Smooth muscle cell (in vitro differentiated cells): Measurements from ENCODE around the gene AIF1L. TPM values are rescaled to one million over a fixed set of nuclear protein-coding genes. Genes with fewer than 3 reads are reported as not detected.

ENCODE experiments used
- DNase-seq: peaks from one replicate; lab custom pipeline; 2025; ENCODE audit not compliant: unreplicated experiment; lab: John Stamatoyannopoulos, UW
- H2AFZ ChIP-seq: fragments of 200-600 bp; sonication (generic); 2 replicates; pipeline ENCODE4 v1.6.0; 2016; ENCODE audit warnings: antibody characterized with exemption, low read depth, mild to moderate bottlenecking
- H3F3A ChIP-seq: fragments of 200-600 bp; sonication (generic); 2 replicates; pipeline ENCODE4 v1.6.0; 2017; ENCODE audit warnings: antibody characterized with exemption, low read depth
- H3K27ac ChIP-seq: fragments of 200-600 bp; sonication (generic); 2 replicates; pipeline ENCODE4 v1.5.1; 2016; ENCODE audit warnings: low read depth, mild to moderate bottlenecking
- H3K27me3 ChIP-seq: fragments of 200-600 bp; sonication (generic); 2 replicates; pipeline ENCODE4 v1.6.1; 2016; ENCODE audit warnings: low read depth, mild to moderate bottlenecking
- H3K36me3 ChIP-seq: fragments of 200-600 bp; sonication (generic); 2 replicates; pipeline ENCODE4 v1.5.1; 2016; ENCODE audit warnings: low read depth
- H3K4me1 ChIP-seq: fragments of 200-600 bp; sonication (generic); 2 replicates; pipeline ENCODE4 v1.5.1; 2016; ENCODE audit warnings: low read depth
- H3K4me2 ChIP-seq: fragments of 200-600 bp; sonication (generic); 2 replicates; pipeline ENCODE4 v1.6.0; 2016; ENCODE audit warnings: mild to moderate bottlenecking
- H3K4me3 ChIP-seq: fragments of 200-600 bp; sonication (generic); 2 replicates; pipeline ENCODE4 v1.5.1; 2016; ENCODE audit warnings: mild to moderate bottlenecking
- H3K79me2 ChIP-seq: fragments of 200-600 bp; sonication (generic); 2 replicates; pipeline ENCODE4 v1.6.0; 2016; ENCODE audit warnings: low read depth, mild to moderate bottlenecking
- H3K9ac ChIP-seq: fragments of 200-600 bp; sonication (generic); 2 replicates; pipeline ENCODE4 v1.6.0; 2016; ENCODE audit warnings: low read depth
- H3K9me3 ChIP-seq: fragments of 200-600 bp; sonication (generic); replicated peaks from 2 replicates; pipeline ENCODE4 v1.5.1; 2016; ENCODE audit warnings: low read depth
- H4K20me1 ChIP-seq: fragments of 200-600 bp; sonication (generic); 2 replicates; pipeline ENCODE4 v1.6.0; 2016; ENCODE audit warnings: low read depth
- WGBS: methylation state at CpG from one replicate; pipeline ENCODE4 v1.1.7; 2016; ENCODE audit warnings: low lambda C conversion rate; 5-methylcytosine and 5-hydroxymethylcytosine counted together
- polyA plus RNA-seq: library from polyadenylated mRNA; unstranded; fragments of >200 nt; fragmentation: Nextera tagmentation; extraction: Ambion mirVana; gene quantifications from 2 replicates; pipeline ENCODE4 v1.2.1, GENCODE V29; 2016
- small RNA-seq: library from RNA; depleted of rRNA; stranded (forward); fragments of <200 nt; gene quantifications from one replicate; pipeline ENCODE3, GENCODE V24; 2014
- total RNA-seq: library from RNA; depleted of rRNA; stranded (reverse); fragments of >200 nt; gene quantifications from 2 replicates; pipeline ENCODE4 v1.2.3, GENCODE V29; 2014
- TF ChIP-seq, protein P1 (sequence below): fragments of 200-600 bp; sonication (generic); IDR thresholded peaks from 2 replicates; pipeline ENCODE4 v1.5.1; 2017; ENCODE audit warnings: borderline replicate concordance, mild to moderate bottlenecking, antibody characterized with exemption; ENCODE audit not compliant: insufficient read depth, poor library complexity, severe bottlenecking

AIF1L gene
- total and polyA plus RNA-seq, 2 experiments from 2014 or later = 1.6 to 3.1 TPM

DNA sequence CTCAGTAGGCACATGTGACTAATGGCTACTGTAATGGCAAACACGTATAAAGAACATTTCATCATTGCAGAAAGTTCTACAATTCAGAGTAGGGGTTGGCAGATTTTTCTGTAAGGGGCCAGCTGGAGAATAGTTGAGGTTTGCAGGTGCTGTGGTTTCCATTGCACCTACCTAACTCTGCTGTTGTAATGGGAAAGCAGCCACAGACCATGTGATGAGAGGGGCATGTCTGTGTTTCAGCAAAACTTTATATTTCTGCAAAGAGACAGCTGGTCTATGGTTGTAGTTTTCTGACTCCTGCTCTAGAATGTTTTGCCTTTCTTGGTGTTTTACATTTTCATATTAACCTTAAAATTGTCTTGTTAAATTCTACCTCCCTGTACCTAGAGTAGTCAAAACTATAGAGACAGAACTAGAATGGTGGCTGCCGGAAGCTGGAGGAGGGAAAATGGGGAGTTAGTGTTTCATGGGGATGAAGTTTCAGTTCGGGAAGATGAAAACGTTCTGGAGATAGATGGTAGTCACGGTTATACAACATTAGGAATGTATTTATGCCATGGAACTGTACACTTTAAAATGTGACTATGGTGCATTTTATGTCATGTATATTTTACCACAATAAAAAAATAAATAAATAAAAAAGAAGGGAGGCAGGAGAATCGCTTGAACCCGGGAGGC is 73.4 kb downstream of the AIF1L start:
- no peak overlapping the region for H3K4me3 ChIP-seq
- WGBS = 97% methylated on average over 7 of the region's 7 CpGs
- peaks cover 7% of the 10 kb centered on the region for H3K79me2 ChIP-seq

More for the DNA sequence above, 73.4 kb downstream of the AIF1L start:
- no peak for DNase-seq
- no peak overlapping the region for H2AFZ ChIP-seq
- H3K27me3 ChIP-seq = no peaks in the 10 kb centered on the region
- peaks cover 29% of the 10 kb centered on the region for H4K20me1 ChIP-seq
- no peak overlapping the region for H3K4me2 ChIP-seq
- no peaks in the 10 kb centered on the region for H3K4me1 ChIP-seq
- no peak overlapping the region for H3K27ac ChIP-seq
- peaks cover 11% of the 10 kb centered on the region for H3K36me3 ChIP-seq
- H3K9me3 ChIP-seq = no peaks in the 10 kb centered on the region
- H3F3A ChIP-seq = no peaks in the 10 kb centered on the region
- TF ChIP-seq, protein P1, sequence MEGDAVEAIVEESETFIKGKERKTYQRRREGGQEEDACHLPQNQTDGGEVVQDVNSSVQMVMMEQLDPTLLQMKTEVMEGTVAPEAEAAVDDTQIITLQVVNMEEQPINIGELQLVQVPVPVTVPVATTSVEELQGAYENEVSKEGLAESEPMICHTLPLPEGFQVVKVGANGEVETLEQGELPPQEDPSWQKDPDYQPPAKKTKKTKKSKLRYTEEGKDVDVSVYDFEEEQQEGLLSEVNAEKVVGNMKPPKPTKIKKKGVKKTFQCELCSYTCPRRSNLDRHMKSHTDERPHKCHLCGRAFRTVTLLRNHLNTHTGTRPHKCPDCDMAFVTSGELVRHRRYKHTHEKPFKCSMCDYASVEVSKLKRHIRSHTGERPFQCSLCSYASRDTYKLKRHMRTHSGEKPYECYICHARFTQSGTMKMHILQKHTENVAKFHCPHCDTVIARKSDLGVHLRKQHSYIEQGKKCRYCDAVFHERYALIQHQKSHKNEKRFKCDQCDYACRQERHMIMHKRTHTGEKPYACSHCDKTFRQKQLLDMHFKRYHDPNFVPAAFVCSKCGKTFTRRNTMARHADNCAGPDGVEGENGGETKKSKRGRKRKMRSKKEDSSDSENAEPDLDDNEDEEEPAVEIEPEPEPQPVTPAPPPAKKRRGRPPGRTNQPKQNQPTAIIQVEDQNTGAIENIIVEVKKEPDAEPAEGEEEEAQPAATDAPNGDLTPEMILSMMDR = no peak
- no peak overlapping the region for H3K9ac ChIP-seq

Small RNA genes within 50 kb of the gene (small RNA-seq; reads per million reads assigned to genes)
- gene RNU6-881P = 0.08 reads per million

Other genes starting within 250 kb of the AIF1L start
- not detected in 2 replicates for gene QRFP, start 199.7 kb upstream of the AIF1L start, total RNA-seq
- gene QRFP, start 199.7 kb upstream of the AIF1L start, polyA plus RNA-seq = 0.15 and 0.24 TPM in 2 replicates
- gene FIBCD1, start 157.3 kb upstream of the AIF1L start, total RNA-seq = 1.3 and 1.8 TPM in 2 replicates
- gene FIBCD1, start 157.3 kb upstream of the AIF1L start, polyA plus RNA-seq = 2.4 and 4.7 TPM in 2 replicates
- gene LAMC3, start 87.4 kb upstream of the AIF1L start, total RNA-seq = 21.3 and 26.9 TPM in 2 replicates
- 49.0 and 72.0 TPM in 2 replicates for gene LAMC3, start 87.4 kb upstream of the AIF1L start, polyA plus RNA-seq
- 20.2 and 44.7 TPM in 2 replicates for gene NUP214, start 29.1 kb downstream of the AIF1L start, total RNA-seq
- gene NUP214, start 29.1 kb downstream of the AIF1L start, polyA plus RNA-seq = 13.9 and 24.2 TPM in 2 replicates
- 3.6 and 5.5 TPM in 2 replicates for gene FAM78A, start 180.0 kb downstream of the AIF1L start, total RNA-seq
- gene FAM78A, start 180.0 kb downstream of the AIF1L start, polyA plus RNA-seq = 3.3 and 4.2 TPM in 2 replicates
- gene PLPP7, start 193.2 kb downstream of the AIF1L start, total RNA-seq = 0.94 and 4.2 TPM in 2 replicates
- gene PLPP7, start 193.2 kb downstream of the AIF1L start, polyA plus RNA-seq = 0.70 and 3.3 TPM in 2 replicates